GM18870 (cell line): ENCODE results near the gene OPRL1.

ENCODE experiments used
- ATAC-seq: cut with Tn5 transposase; IDR thresholded peaks from one replicate; pipeline ENCODE4 v1.9.1; 2021; ENCODE audit warnings: moderate library complexity; ENCODE audit not compliant: unreplicated experiment

Gene OPRL1

GRCh38 chr20:64070244-64070993 is 9.5 kb upstream of the OPRL1 start:
- ATAC-seq = no peak

- ATAC-seq = no peak
Observed at GRCh38 chr20:64071341-64072332, 8.2 kb upstream of the OPRL1 start.

GRCh38 chr20:64072498-64073063 is 7.3 kb upstream of the OPRL1 start:
- no peak for ATAC-seq

GRCh38 chr20:64073476-64074183 is 6.3 kb upstream of the OPRL1 start:
- ATAC-seq = no peak

GRCh38 chr20:64074184-64074789 is 5.6 kb upstream of the OPRL1 start:
- no peak for ATAC-seq

GRCh38 chr20:64074963-64075362 is 4.9 kb upstream of the OPRL1 start:
- no peak for ATAC-seq

GRCh38 chr20:64075556-64075955 is 4.3 kb upstream of the OPRL1 start:
- ATAC-seq = no peak

GRCh38 chr20:64076061-64076997 is 3.6 kb upstream of the OPRL1 start:
- ATAC-seq = no peak

GRCh38 chr20:64077094-64077493 is 2.8 kb upstream of the OPRL1 start:
- ATAC-seq = no peak

GRCh38 chr20:64077541-64077875 is 2.4 kb upstream of the OPRL1 start:
- no peak for ATAC-seq

- no peak for ATAC-seq
Observed at GRCh38 chr20:64077876-64078551, 1.9 kb upstream of the OPRL1 start.

- no peak for ATAC-seq
Observed at GRCh38 chr20:64078934-64079272, 979 bp upstream of the OPRL1 start.

GRCh38 chr20:64079273-64080012 is 439 bp upstream of the OPRL1 start, which contains the start of gene RGS19:
TSS of gene RGS19 (minus strand) at chr20:64079518. CDS start at chr20:64076886, 2,632 bp downstream.
- no peak for ATAC-seq

GRCh38 chr20:64080813-64081623 is 1.1 kb downstream of the OPRL1 start:
- no peak for ATAC-seq

- no peak for ATAC-seq
Observed at GRCh38 chr20:64081624-64081964, 1.7 kb downstream of the OPRL1 start.

GRCh38 chr20:64082126-64082731 is 2.3 kb downstream of the OPRL1 start:
- ATAC-seq = no peak

GRCh38 chr20:64082820-64083377 is 3.0 kb downstream of the OPRL1 start:
- no peak for ATAC-seq
